ENCODE measurements around the gene DRC3. TPM values are rescaled to one million over a fixed set of nuclear protein-coding genes. Genes with fewer than 3 reads are reported as not detected.

DRC3 gene
- total RNA-seq, 1 experiment from 2014 or later: 0.68 TPM

DNA sequence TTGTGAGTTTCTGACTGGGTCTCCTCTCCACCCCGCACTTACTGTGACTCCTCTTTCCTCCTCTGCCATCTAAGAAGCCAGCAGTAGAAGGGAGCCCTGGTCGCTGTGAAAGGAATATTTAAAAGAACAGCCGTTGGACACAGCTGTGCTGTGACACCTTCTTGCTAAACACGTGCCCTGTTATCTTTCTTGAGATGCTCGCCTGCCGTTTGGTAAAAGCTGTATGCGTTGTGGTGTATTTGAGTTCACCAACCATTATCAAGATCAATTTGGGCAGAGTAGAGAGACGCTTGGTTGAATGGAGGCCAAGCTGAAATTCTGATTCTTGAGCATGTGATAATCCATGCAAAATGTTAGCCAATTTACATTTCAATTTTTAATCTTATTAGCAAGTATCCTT is 70.3 kb downstream of the DRC3 start:
- Histone ChIP-seq H3K56ac (ENCODE audit: insufficient read length, low read depth, low read length) (no peak overlapping the region), H4K20me1 (ENCODE audit: control insufficient read depth, insufficient read depth, insufficient read length) (no peaks in the 10 kb centered on the region), H3K4me1 (ENCODE audit: insufficient read depth, low read length) (no peaks in the 10 kb centered on the region; the same call in 1 of the 2 replicates), H3K18ac (ENCODE audit: insufficient read length, low read depth, low read length) (no peak overlapping the region), H3K9me3 (ENCODE audit: control insufficient read depth, low read depth, low read length) (no peaks in the 10 kb centered on the region), H3K23me2 (ENCODE audit: insufficient read length, low read depth, low read length, poor library complexity, severe bottlenecking) (peaks cover 12% of the 10 kb centered on the region), H3K14ac (ENCODE audit: insufficient read depth, low read length) (no peak overlapping the region), H2AFZ (ENCODE audit: low read length) (no peak overlapping the region), H3K4me2 (ENCODE audit: insufficient read depth, insufficient read length, low read length) (no peak overlapping the region), H3K79me1 (ENCODE audit: insufficient read depth, low read depth, low read length, poor library complexity, severe bottlenecking) (no peaks in the 10 kb centered on the region), H3K9ac (ENCODE audit: extremely low read depth, insufficient read length, low read length) (no peak overlapping the region), H2BK12ac (ENCODE audit: insufficient read length, low read depth, low read length) (no peak overlapping the region), H3K79me2 (ENCODE audit: insufficient read depth, low read length) (no peaks in the 10 kb centered on the region), H3T11ph (ENCODE audit: low read length) (no peak overlapping the region), H2BK15ac (ENCODE audit: low read depth, low read length) (no peak overlapping the region), H2BK5ac (ENCODE audit: insufficient read length, low read length) (no peak overlapping the region), H2AK5ac (ENCODE audit: insufficient read length, low read length) (no peak overlapping the region), H4K8ac (replicated peaks; ENCODE audit: insufficient read length, low read depth, low read length) (no peak overlapping the region), H3K4ac (ENCODE audit: low read depth, low read length) (no peak overlapping the region), H3K27ac (ENCODE audit: insufficient read length, low read depth, low read length) (no peak overlapping the region), H3K27me3 (ENCODE audit: insufficient read depth, low read length) (no peaks in the 10 kb centered on the region), H4K5ac (ENCODE audit: insufficient read length, low read depth, low read length) (no peak overlapping the region), H3K23ac (ENCODE audit: insufficient read length, low read depth, low read length) (no peak overlapping the region), H2BK20ac (ENCODE audit: low read depth, low read length, poor library complexity, severe bottlenecking) (no peak overlapping the region), H4K91ac (ENCODE audit: insufficient read length, low read depth, low read length) (no peak overlapping the region), H2BK120ac (ENCODE audit: low read depth, low read length, poor library complexity, severe bottlenecking) (no peak overlapping the region)
- Mint-ChIP-seq H3K9me3 (no peaks in the 10 kb centered on the region; a peak in 2 of 5 replicates), H3K36me3 (ENCODE audit: insufficient read depth in 1 of 3, low read depth in 3 of 3) (peaks cover 11 to 25% (median 16%) of the 10 kb centered on the region in 3 experiments), H3K27ac (no peak overlapping the region), H3K27me3 (ENCODE audit: low read depth) (peaks cover 4% of the 10 kb centered on the region; the same call in 1 of the 2 replicates), H3K4me1 (peaks cover 25 to 29% of the 10 kb centered on the region in 2 experiments), H3K4me3 (no peak overlapping the region)
- TF ChIP-seq, protein P1, sequence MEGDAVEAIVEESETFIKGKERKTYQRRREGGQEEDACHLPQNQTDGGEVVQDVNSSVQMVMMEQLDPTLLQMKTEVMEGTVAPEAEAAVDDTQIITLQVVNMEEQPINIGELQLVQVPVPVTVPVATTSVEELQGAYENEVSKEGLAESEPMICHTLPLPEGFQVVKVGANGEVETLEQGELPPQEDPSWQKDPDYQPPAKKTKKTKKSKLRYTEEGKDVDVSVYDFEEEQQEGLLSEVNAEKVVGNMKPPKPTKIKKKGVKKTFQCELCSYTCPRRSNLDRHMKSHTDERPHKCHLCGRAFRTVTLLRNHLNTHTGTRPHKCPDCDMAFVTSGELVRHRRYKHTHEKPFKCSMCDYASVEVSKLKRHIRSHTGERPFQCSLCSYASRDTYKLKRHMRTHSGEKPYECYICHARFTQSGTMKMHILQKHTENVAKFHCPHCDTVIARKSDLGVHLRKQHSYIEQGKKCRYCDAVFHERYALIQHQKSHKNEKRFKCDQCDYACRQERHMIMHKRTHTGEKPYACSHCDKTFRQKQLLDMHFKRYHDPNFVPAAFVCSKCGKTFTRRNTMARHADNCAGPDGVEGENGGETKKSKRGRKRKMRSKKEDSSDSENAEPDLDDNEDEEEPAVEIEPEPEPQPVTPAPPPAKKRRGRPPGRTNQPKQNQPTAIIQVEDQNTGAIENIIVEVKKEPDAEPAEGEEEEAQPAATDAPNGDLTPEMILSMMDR (conservative IDR thresholded peaks at IDR 0.05): no peak
- no peak for DNase-seq
- no CpG with 5 or more reads among the region's 8 CpGs for WGBS (ENCODE audit: extremely low coverage, insufficient read length, low lambda C conversion rate)
